GM23248 (cell line): ENCODE results near the gene FAM168B.

ENCODE experiments used
- EZH2 ChIP-seq: fragments of 200-600 bp; sonication (generic); IDR thresholded peaks from 2 replicates; pipeline ENCODE4 v1.6.1; 2018; ENCODE audit warnings: antibody characterized with exemption, mild to moderate bottlenecking; ENCODE audit not compliant: insufficient read depth, poor library complexity, severe bottlenecking
- EZH2phosphoT487 ChIP-seq: fragments of 200-600 bp; sonication (generic); IDR thresholded peaks from 2 replicates; pipeline ENCODE4 v1.6.1; 2018; ENCODE audit warnings: antibody characterized with exemption, moderate library complexity, mild to moderate bottlenecking, low read depth; ENCODE audit not compliant: insufficient read depth

GRCh38 chr2:131047920-131048560, 45.2 kb downstream of the FAM168B start:
- TF ChIP-seq EZH2 = no peak
- TF ChIP-seq EZH2phosphoT487 = no peak
